NCI-H774 (cell line): Measurements from ENCODE around the gene CDK17.
"Not testable (repeated sequence)": the region's sequence is repeated elsewhere in the genome, so short reads cannot be mapped to it uniquely, and the experiment has no call there.

Source experiments
- DNase-seq: peaks from one replicate; lab custom pipeline; 2025; lab: John Stamatoyannopoulos, UW

The CDK17 gene

GRCh38 chr12:96399919-96400630 is at the start of gene CDK17:
CDK17 (minus strand) TSS chr12:96400439; CDS start chr12:96334836, 65,603 bp downstream.
- DNase-seq = peak; percentile 74

GRCh38 chr12:96448300-96448699 is 48.1 kb upstream of the CDK17 start:
- no peak for DNase-seq

GRCh38 chr12:96447256-96447655 is 47.0 kb upstream of the CDK17 start:
- no peak for DNase-seq

GRCh38 chr12:96445691-96446583 is 45.7 kb upstream of the CDK17 start:
- DNase-seq = no peak

DNA sequence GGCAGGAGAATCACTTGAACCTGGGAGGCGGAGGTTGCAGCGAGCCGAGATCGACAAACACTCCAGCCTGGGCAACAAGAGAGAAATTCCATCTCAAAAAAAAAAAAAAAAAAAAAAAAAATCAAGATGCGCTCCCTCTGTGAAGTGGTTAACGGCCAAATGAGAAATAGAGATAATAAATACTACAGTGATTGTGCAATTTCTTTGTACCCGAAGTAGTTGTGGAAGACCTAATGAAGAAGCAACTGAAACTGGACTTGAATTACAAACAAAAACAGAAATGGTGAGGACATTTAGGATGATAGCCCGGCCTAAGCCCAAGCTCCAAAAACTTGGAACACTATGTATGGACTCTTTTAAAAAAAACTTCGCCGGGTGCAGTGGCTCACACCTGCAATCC is 44.2 kb upstream of the CDK17 start:
- DNase-seq = no peak

DNA sequence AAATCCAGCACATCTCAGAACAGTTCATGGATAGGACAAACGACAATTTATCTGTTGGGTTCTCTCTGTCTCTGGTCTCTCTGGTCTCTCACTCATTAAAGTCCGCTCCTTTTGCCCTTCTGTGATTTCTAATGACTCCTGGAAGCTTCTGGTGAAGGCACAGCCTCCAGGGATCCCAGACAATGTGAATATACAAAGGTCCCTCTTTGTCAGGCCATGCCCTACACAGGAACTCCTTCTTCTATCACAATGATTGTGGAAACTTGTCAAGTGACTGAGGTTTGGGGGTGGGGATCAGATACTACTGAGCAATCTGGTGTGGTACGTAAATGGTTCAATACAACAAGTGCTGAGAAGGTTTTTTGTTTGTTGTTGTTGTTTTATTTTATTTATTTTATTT is 42.7 kb upstream of the CDK17 start:
- DNase-seq = no peak

DNA sequence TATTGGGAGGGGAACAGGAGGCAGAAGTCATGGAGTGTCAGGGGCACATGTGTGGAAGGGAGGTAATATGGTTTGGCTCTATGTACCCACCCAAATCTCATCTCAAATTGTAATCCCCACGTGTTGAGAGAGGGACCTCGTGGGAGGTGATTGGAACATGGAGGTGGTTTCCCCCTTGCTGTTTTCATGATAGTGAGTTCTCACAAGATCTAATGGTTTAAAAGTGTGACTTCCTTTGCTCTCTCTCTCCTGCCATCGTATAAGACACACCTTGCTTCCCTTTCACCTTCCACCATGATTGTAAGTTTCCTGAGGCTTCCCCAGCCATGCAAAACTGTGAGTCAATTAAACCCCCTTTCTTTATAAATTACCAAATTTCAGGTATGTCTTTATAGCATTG is 41.6 kb upstream of the CDK17 start:
- DNase-seq = no peak

GRCh38 chr12:96438330-96438729 is 38.1 kb upstream of the CDK17 start:
- no peak for DNase-seq

DNA sequence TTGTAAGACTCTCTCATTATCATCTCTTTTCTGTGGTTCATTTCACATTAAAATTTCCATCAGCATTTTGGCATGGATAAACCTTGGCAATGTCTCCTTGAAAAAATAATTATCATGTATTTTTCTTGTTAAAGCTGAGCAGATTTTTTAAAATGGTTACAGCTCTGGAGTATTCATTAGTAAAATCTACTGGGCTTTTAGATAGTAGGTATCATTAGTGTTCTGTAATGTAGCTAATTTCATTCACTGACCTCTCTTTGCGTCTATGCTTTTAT is 36.9 kb upstream of the CDK17 start:
- no peak for DNase-seq

DNA sequence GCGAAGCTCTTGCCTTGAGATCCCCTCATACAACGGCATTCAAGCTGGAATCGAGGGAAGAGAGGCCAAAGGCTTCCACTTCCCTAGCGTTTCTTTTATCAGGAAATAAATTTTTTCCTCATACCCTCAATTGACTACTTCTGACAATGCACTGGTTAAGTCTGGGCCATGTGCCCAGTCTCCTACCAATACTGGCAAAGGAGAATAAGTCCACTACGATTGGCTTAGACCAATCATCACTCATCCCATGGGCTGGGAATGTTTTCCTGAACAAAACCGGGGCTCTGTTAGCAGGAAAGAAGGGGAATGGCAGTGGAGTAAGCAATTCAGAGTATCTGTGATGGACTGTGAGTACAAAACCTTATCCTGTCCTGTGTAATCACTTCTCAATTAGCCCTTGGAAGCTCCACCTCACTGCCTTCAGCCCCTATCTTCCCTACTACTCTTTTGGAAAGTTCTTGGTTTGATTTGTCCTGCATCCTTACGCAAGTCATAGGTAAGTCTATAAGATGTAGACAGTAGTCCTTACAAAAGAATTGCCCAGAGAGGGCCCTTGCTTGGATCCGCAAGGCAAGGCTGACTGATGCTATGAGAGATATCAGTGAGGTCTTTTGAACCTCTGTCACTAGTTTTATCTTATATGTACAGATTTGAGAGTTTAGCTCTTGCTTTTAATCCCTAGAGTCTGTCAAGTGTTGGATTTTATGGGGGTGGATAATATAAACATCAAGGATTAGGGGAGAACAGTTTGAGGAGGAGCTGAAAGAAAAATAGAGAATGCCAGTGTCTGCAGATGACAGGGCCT is 36.3 kb upstream of the CDK17 start:
- no peak for DNase-seq

GRCh38 chr12:96434107-96434506 is 33.9 kb upstream of the CDK17 start:
- DNase-seq = no peak

GRCh38 chr12:96432496-96433321 is 32.5 kb upstream of the CDK17 start:
- not testable (repeated sequence) for DNase-seq

- no peak for DNase-seq
Measured at GRCh38 chr12:96431067-96431466, 30.8 kb upstream of the CDK17 start.

GRCh38 chr12:96427269-96427729 is 27.1 kb upstream of the CDK17 start:
- no peak for DNase-seq

DNA sequence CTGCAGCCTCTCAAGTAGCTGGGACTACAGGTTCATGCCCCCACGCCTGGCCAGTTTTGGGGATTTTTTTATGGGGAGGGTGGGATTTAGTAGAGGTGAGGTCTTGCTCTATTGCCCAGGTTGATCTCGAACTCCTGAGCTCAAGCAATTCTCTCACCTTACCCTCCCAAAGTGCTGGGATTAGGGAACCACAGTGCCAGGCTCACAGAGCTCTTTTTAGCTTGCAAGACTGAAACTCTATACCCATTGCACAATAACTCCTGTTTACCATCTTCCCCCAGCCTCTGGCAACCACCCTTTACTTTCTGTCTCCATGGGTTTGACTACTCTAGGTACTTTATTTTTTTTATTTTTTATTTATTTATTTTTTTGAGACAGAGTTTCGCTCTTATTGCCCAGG is 25.7 kb upstream of the CDK17 start:
- no peak for DNase-seq

- no peak for DNase-seq
Measured at GRCh38 chr12:96425321-96425720, 25.1 kb upstream of the CDK17 start.

DNA sequence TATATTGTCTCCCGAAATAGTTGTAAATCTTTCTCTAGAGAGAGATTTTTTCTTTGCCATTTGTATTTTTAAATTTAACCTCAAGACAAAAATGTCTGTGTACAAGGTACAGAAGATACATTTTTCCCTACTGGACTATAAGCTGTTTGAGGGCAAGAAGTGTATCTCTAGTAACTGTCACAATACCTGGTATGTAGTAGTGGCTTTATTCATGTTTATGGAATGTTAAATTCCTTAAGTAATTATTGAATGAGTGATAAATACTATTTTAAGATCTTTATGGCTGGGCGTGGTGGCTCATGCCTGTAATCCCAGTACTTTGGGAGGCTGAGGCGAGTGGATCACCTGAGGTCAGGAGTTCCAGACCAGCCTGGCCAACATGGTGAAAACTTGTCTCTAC is 24.4 kb upstream of the CDK17 start:
- DNase-seq = no peak

DNA sequence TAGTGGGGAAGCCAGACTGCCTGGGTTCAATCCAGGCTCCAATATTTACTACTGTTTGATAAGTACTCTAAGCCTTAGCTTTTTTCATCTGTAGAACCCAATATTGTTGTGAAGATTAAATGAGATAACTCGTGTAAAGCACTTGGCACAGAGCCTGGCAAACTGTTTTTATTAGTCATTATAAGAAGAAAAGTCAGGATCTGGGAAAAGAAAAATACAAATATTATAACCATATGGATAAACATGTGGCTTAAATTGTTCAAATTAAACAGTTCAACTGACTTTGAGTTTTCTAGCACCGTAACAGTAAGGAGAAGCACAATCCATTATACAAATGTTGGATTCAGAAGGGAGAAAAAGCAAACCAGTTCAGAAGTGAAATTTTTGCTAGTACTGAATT is 22.0 kb upstream of the CDK17 start:
- no peak for DNase-seq

DNA sequence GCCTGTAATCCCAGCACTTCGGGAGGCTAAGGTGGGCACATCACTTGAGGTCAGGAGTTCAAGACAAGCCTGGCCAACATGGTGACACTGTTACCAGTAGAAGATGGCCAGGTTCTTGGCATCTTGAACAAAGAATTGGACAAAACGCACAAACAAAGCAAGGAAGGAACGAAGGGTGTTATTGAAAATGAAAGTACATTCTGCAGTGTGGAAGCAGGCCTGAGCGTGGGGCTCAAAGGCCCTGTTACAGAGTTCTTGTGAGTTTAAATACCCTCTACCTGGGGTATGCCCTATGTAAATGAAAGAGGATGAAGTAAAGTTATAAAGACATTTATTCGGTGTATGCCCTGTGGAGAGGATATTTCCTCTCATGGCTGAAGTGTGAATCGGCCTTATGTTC is 20.8 kb upstream of the CDK17 start:
- no peak for DNase-seq

GRCh38 chr12:96420277-96420835 is 20.1 kb upstream of the CDK17 start:
- no peak for DNase-seq

GRCh38 chr12:96419576-96420276 is 19.5 kb upstream of the CDK17 start:
- no peak for DNase-seq
